ENCODE results near the gene LMNB1.
A peak's percentile ranks its signal among the peaks of the same experiment; 100 is the strongest.

LMNB1 gene

DNA sequence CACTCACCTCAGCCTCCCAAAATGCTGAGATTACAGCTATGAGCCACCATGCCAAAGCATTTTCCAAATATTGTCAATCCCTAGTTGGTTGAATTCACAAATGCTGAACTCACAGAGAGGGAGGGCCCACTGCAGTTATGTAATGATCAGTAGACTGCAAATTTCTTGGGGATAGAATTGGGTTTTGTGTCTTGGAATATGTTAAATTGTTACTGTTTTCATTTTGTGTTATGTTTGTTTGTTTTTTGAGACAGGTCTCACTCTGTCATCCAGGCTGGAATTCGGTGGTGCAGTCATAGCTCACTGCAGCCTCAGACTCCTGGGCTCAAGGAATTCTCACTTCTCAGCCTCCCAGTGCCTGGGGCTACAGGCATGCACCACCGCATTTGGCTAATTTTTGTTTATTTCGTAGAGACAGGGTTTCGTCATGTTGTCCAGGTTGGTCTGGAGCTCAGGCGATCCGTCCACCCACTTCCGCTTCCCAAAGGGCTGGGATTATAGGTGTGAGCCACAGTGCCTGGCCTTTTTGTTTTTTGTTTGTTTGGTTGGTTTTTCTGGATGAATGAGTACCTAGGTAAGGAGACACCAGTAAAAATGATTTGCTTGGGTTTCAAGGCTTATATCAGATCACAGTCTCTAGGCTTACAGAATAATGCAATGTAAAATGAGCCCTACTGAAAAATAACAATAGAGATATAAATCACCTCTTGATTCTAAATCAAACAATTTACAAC, 31.5 kb upstream of the LMNB1 start (continued):
- TF ChIP-seq SP7 (tag by site-specific recombination; IDR thresholded peaks at IDR 0.05) (peak; percentile 84), ZNF202 (tag by site-specific recombination; IDR thresholded peaks at IDR 0.05; ENCODE audit: borderline replicate concordance) (no peak), SCRT1 (tag by site-specific recombination; IDR thresholded peaks at IDR 0.05; ENCODE audit: borderline replicate concordance) (no peak), ZNF155 (tag by site-specific recombination; IDR thresholded peaks at IDR 0.05) (no peak), ZNF837 (tag by site-specific recombination; IDR thresholded peaks at IDR 0.05) (no peak), ZNF426 (tag by site-specific recombination; IDR thresholded peaks at IDR 0.05) (no peak), ZNF423 (tag by site-specific recombination; IDR thresholded peaks at IDR 0.05) (no peak), ZNF530 (tag by site-specific recombination; IDR thresholded peaks at IDR 0.05; ENCODE audit: low read depth) (no peak), ZBTB1 (tag by site-specific recombination; IDR thresholded peaks at IDR 0.05) (no peak), ZNF121 (tag by site-specific recombination; IDR thresholded peaks at IDR 0.05) (no peak), ZSCAN30 (tag by site-specific recombination; IDR thresholded peaks at IDR 0.05) (0 out of 2 replicates have a peak, but pooled peaks have one; percentile 3), KLF7 (tag by site-specific recombination; IDR thresholded peaks at IDR 0.05; ENCODE audit: borderline replicate concordance) (no peak), ZNF555 (tag by site-specific recombination; conservative IDR thresholded peaks at IDR 0.05) (no peak), KLF9 (tag by site-specific recombination; IDR thresholded peaks at IDR 0.05; ENCODE audit: low read depth) (no peak), ZNF830 (tag by site-specific recombination; IDR thresholded peaks at IDR 0.05; ENCODE audit: low read depth) (no peak), GLIS1 (tag by site-specific recombination; IDR thresholded peaks at IDR 0.05) (0 out of 2 replicates have a peak, but pooled peaks have one; percentile 47), TRIM28 (IDR thresholded peaks at IDR 0.05; ENCODE audit: borderline replicate concordance, low read length) (no peak), ZBTB21 (tag by site-specific recombination; IDR thresholded peaks at IDR 0.05) (peak; percentile 78; the same call in 1 of the 2 replicates), GLIS2 (tag by site-specific recombination; IDR thresholded peaks at IDR 0.05) (no peak), ZNF747 (tag by site-specific recombination; IDR thresholded peaks at IDR 0.05) (no peak), ZNF19 (tag by site-specific recombination; IDR thresholded peaks at IDR 0.05; ENCODE audit: low read depth) (no peak), ZNF558 (tag by site-specific recombination; IDR thresholded peaks at IDR 0.05) (no peak), ZNF2 (tag by site-specific recombination; IDR thresholded peaks at IDR 0.05) (0 out of 2 replicates have a peak, but pooled peaks have one; percentile 51), MYNN (tag by site-specific recombination; IDR thresholded peaks at IDR 0.05; ENCODE audit: borderline replicate concordance) (no peak)
- TF ChIP-seq, protein P1, sequence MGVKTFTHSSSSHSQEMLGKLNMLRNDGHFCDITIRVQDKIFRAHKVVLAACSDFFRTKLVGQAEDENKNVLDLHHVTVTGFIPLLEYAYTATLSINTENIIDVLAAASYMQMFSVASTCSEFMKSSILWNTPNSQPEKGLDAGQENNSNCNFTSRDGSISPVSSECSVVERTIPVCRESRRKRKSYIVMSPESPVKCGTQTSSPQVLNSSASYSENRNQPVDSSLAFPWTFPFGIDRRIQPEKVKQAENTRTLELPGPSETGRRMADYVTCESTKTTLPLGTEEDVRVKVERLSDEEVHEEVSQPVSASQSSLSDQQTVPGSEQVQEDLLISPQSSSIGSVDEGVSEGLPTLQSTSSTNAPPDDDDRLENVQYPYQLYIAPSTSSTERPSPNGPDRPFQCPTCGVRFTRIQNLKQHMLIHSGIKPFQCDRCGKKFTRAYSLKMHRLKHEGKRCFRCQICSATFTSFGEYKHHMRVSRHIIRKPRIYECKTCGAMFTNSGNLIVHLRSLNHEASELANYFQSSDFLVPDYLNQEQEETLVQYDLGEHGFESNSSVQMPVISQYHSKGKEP (tag by site-specific recombination; IDR thresholded peaks at IDR 0.05), result peak; percentile 97
- TF ChIP-seq, protein P2, sequence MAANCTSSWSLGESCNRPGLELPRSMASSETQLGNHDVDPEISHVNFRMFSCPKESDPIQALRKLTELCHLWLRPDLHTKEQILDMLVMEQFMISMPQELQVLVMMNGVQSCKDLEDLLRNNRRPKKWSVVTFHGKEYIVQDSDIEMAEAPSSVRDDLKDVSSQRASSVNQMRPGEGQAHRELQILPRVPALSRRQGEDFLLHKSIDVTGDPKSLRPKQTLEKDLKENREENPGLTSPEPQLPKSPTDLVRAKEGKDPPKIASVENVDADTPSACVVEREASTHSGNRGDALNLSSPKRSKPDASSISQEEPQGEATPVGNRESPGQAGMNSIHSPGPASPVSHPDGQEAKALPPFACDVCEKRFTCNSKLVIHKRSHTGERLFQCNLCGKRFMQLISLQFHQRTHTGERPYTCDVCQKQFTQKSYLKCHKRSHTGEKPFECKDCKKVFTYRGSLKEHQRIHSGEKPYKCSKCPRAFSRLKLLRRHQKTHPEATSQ (tag by site-specific recombination; IDR thresholded peaks at IDR 0.05), result no peak
- TF ChIP-seq, protein P3, sequence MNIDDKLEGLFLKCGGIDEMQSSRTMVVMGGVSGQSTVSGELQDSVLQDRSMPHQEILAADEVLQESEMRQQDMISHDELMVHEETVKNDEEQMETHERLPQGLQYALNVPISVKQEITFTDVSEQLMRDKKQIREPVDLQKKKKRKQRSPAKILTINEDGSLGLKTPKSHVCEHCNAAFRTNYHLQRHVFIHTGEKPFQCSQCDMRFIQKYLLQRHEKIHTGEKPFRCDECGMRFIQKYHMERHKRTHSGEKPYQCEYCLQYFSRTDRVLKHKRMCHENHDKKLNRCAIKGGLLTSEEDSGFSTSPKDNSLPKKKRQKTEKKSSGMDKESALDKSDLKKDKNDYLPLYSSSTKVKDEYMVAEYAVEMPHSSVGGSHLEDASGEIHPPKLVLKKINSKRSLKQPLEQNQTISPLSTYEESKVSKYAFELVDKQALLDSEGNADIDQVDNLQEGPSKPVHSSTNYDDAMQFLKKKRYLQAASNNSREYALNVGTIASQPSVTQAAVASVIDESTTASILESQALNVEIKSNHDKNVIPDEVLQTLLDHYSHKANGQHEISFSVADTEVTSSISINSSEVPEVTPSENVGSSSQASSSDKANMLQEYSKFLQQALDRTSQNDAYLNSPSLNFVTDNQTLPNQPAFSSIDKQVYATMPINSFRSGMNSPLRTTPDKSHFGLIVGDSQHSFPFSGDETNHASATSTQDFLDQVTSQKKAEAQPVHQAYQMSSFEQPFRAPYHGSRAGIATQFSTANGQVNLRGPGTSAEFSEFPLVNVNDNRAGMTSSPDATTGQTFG (tag by site-specific recombination; IDR thresholded peaks at IDR 0.05; ENCODE audit: borderline replicate concordance), result no peak
- TF ChIP-seq, protein P4, sequence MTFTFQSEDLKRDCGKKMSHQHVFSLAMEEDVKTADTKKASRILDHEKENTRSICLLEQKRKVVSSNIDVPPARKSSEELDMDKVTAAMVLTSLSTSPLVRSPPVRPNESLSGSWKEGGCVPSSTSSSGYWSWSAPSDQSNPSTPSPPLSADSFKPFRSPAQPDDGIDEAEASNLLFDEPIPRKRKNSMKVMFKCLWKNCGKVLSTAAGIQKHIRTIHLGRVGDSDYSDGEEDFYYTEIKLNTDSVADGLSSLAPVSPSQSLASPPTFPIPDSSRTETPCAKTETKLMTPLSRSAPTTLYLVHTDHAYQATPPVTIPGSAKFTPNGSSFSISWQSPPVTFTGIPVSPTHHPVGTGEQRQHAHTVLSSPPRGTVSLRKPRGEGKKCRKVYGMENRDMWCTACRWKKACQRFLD (tag by site-specific recombination; IDR thresholded peaks at IDR 0.05), result no peak
- TF ChIP-seq, protein P5, sequence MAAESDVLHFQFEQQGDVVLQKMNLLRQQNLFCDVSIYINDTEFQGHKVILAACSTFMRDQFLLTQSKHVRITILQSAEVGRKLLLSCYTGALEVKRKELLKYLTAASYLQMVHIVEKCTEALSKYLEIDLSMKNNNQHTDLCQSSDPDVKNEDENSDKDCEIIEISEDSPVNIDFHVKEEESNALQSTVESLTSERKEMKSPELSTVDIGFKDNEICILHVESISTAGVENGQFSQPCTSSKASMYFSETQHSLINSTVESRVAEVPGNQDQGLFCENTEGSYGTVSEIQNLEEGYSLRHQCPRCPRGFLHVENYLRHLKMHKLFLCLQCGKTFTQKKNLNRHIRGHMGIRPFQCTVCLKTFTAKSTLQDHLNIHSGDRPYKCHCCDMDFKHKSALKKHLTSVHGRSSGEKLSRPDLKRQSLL (tag by site-specific recombination; IDR thresholded peaks at IDR 0.05), result peak; percentile 46; the same call in 1 of the 2 replicates
- TF ChIP-seq, protein P6, sequence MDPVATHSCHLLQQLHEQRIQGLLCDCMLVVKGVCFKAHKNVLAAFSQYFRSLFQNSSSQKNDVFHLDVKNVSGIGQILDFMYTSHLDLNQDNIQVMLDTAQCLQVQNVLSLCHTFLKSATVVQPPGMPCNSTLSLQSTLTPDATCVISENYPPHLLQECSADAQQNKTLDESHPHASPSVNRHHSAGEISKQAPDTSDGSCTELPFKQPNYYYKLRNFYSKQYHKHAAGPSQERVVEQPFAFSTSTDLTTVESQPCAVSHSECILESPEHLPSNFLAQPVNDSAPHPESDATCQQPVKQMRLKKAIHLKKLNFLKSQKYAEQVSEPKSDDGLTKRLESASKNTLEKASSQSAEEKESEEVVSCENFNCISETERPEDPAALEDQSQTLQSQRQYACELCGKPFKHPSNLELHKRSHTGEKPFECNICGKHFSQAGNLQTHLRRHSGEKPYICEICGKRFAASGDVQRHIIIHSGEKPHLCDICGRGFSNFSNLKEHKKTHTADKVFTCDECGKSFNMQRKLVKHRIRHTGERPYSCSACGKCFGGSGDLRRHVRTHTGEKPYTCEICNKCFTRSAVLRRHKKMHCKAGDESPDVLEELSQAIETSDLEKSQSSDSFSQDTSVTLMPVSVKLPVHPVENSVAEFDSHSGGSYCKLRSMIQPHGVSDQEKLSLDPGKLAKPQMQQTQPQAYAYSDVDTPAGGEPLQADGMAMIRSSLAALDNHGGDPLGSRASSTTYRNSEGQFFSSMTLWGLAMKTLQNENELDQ (tag by site-specific recombination; IDR thresholded peaks at IDR 0.05; ENCODE audit: low read depth), result no peak
